ENCODE measurements around the gene HEBP2.

GRCh38 chr6:138464085-138464484, 60.1 kb downstream of the HEBP2 start:
- TF ChIP-seq CTCF (IDR thresholded peaks at IDR 0.05), result no peak
- TF ChIP-seq POLR2A (IDR thresholded peaks at IDR 0.05), result no peak
- no peak for TF ChIP-seq EP300 (IDR thresholded peaks at IDR 0.05)

Data from ovary (tissue), 3 donors.